Trophoblast cell (in vitro differentiated cells and primary cell): ENCODE data around the gene DEF6. TPM values are rescaled to one million over a fixed set of nuclear protein-coding genes. Genes with fewer than 3 reads are reported as not detected.

Experiments
- DNase-seq, 2 donors: peaks; one replicate each; pipeline ENCODE4 v3.0.0-alpha.2; 2016
- H2AFZ ChIP-seq: 2 replicates; pipeline ENCODE4 v1.6.1; 2013; ENCODE audit warnings: low read length, moderate library complexity, mild to moderate bottlenecking; ENCODE audit not compliant: insufficient read depth, poor library complexity
- H2AK5ac ChIP-seq: 2 replicates; pipeline ENCODE4 v1.6.1; 2013; ENCODE audit warnings: mild to moderate bottlenecking, low read length
- H2BK120ac ChIP-seq: 2 replicates; pipeline ENCODE4 v1.6.1; 2013; ENCODE audit warnings: low read length, mild to moderate bottlenecking, moderate library complexity; ENCODE audit not compliant: insufficient read depth, poor library complexity
- H2BK12ac ChIP-seq: 2 replicates; pipeline ENCODE4 v1.6.1; 2013; ENCODE audit warnings: mild to moderate bottlenecking, low read length, moderate library complexity
- H2BK5ac ChIP-seq: 2 replicates; pipeline ENCODE4 v1.6.1; 2013; ENCODE audit warnings: low read length, low read depth, moderate library complexity, mild to moderate bottlenecking; ENCODE audit not compliant: poor library complexity
- H3K14ac ChIP-seq: 2 replicates; pipeline ENCODE4 v1.6.1; 2013; ENCODE audit warnings: mild to moderate bottlenecking, low read length
- H3K18ac ChIP-seq: 2 replicates; pipeline ENCODE4 v1.6.1; 2013; ENCODE audit warnings: mild to moderate bottlenecking, low read length
- H3K23ac ChIP-seq: 2 replicates; pipeline ENCODE4 v1.6.1; 2013; ENCODE audit warnings: low read length
- H3K27ac ChIP-seq: 2 replicates; pipeline ENCODE4 v1.5.1; 2013; ENCODE audit warnings: low read depth, mild to moderate bottlenecking, inconsistent platforms, low read length, moderate library complexity
- H3K27me3 ChIP-seq: 2 replicates; pipeline ENCODE4 v1.6.1; 2013; ENCODE audit warnings: inconsistent platforms, mild to moderate bottlenecking, low read length, moderate library complexity; ENCODE audit not compliant: insufficient read depth
- H3K36me3 ChIP-seq, 2 experiments: 1 replicate in 1 of 2; 2 replicates in 1 of 2; pipeline ENCODE4 v1.6.1; 2013; ENCODE audit warnings: low read length in 2 of 2, mild to moderate bottlenecking in 2 of 2, moderate library complexity in 1 of 2; ENCODE audit not compliant: insufficient read depth in 2 of 2, control insufficient read depth in 1 of 2
- H3K4ac ChIP-seq: 2 replicates; pipeline ENCODE4 v1.6.1; 2013; ENCODE audit warnings: low read depth, mild to moderate bottlenecking, low read length, moderate library complexity
- H3K4me1 ChIP-seq, 2 experiments: 1 replicate in 1 of 2; 2 replicates in 1 of 2; pipeline ENCODE4 v1.6.1; 2013; ENCODE audit warnings: low read length in 2 of 2, mild to moderate bottlenecking in 2 of 2, moderate library complexity in 1 of 2; ENCODE audit not compliant: insufficient read depth in 2 of 2, control insufficient read depth in 1 of 2
- H3K4me2 ChIP-seq: 2 replicates; pipeline ENCODE4 v1.6.1; 2013; ENCODE audit warnings: inconsistent platforms, mild to moderate bottlenecking, low read length, moderate library complexity
- H3K4me3 ChIP-seq: 2 replicates; pipeline ENCODE4 v1.5.1; 2013; ENCODE audit warnings: mild to moderate bottlenecking, low read depth, low read length, inconsistent platforms
- H3K79me1 ChIP-seq: one replicate; pipeline ENCODE4 v1.6.1; 2013; ENCODE audit warnings: low read length
- H3K79me2 ChIP-seq: 2 replicates; pipeline ENCODE4 v1.6.1; 2013; ENCODE audit warnings: low read length, mild to moderate bottlenecking; ENCODE audit not compliant: control insufficient read depth, insufficient read depth, poor library complexity
- H3K9ac ChIP-seq: 2 replicates; pipeline ENCODE4 v1.6.1; 2013; ENCODE audit warnings: mild to moderate bottlenecking, low read length
- H3K9me3 ChIP-seq: 2 replicates; pipeline ENCODE4 v1.6.1; 2013; ENCODE audit warnings: low read depth, mild to moderate bottlenecking, control low read depth, inconsistent platforms, low read length; ENCODE audit not compliant: insufficient read depth
- H4K12ac ChIP-seq: 2 replicates; pipeline ENCODE4 v1.6.1; 2013; ENCODE audit warnings: low read depth, mild to moderate bottlenecking, low read length, moderate library complexity
- H4K8ac ChIP-seq: 2 replicates; pipeline ENCODE4 v1.6.1; 2013; ENCODE audit warnings: low read depth, mild to moderate bottlenecking, low read length, moderate library complexity
- H4K91ac ChIP-seq: one replicate; pipeline ENCODE4 v1.6.1; 2013; ENCODE audit warnings: low read depth, mild to moderate bottlenecking, low read length, moderate library complexity
- WGBS: extraction: QIAGEN DNeasy Blood & Tissue Kit; methylation state at CpG from one replicate; pipeline ENCODE4 v1.1.7; 2013; ENCODE audit warnings: missing lambda C conversion rate; ENCODE audit not compliant: insufficient read length, insufficient coverage; ENCODE audit errors: extremely low coverage; 5-methylcytosine and 5-hydroxymethylcytosine counted together
- polyA plus RNA-seq: library from polyadenylated mRNA; stranded (reverse); fragments of 200-250 nt; gene quantifications from 2 replicates; pipeline ENCODE4 v1.2.3, GENCODE V29; 2013

Gene DEF6
- 2.9 TPM in 2 replicates for polyA plus RNA-seq

- Histone ChIP-seq H4K8ac (peak within 1 kb of the TSS; percentile 84), H3K79me1 (peaks cover 4% of the 10 kb centered on the region), H2BK5ac (peak within 1 kb of the TSS; percentile 19), H3K79me2 (peaks cover 3% of the 10 kb centered on the region), H2AFZ (peak within 1 kb of the TSS; percentile 38), H3K23ac (no peak within 1 kb of the TSS), H3K36me3 (peaks cover 8 to 14% of the 10 kb centered on the region in 2 experiments), H3K14ac (peak within 1 kb of the TSS; percentile 65), H2BK12ac (peak within 1 kb of the TSS; percentile 38), H3K4me3 (peak within 1 kb of the TSS; percentile 45), H3K4me1 (peaks cover 11% of the 10 kb centered on the region in 2 experiments), H3K27me3 (no peaks in the 10 kb centered on the region), H2BK120ac (peak within 1 kb of the TSS; percentile 30), H3K9ac (peak within 1 kb of the TSS; percentile 2), H2AK5ac (peak within 1 kb of the TSS; percentile 19), H3K9me3 (no peaks in the 10 kb centered on the region), H4K91ac (peak within 1 kb of the TSS; percentile 75), H3K4me2 (peak within 1 kb of the TSS; percentile 57), H3K27ac (no peak within 1 kb of the TSS), H3K18ac (peak within 1 kb of the TSS; percentile 69), H4K12ac (peak within 1 kb of the TSS; percentile 58), H3K4ac (peak within 1 kb of the TSS; percentile 21)
- peak; percentile 92 to 94 for DNase-seq
- WGBS = no CpG with 5 or more reads among the region's 35 CpGs
Measured at GRCh38 chr6:35297601-35298481, at the start of gene DEF6. Gene DEF6 (plus strand): TSS chr6:35297818. CDS start chr6:35297857, 39 bp downstream.

- H3K27me3 ChIP-seq = no peaks in the 10 kb centered on the region
- H3K4me2 ChIP-seq = no peak overlapping the region
- no peak overlapping the region for H4K12ac ChIP-seq
- H3K27ac ChIP-seq = no peak overlapping the region
- no peak overlapping the region for H4K91ac ChIP-seq
- no CpG with 5 or more reads among the region's 3 CpGs for WGBS
- no peak overlapping the region for H3K9ac ChIP-seq
- H2AFZ ChIP-seq = no peak overlapping the region
- no peak overlapping the region for H2BK5ac ChIP-seq
- no peak overlapping the region for H2BK12ac ChIP-seq
- H4K8ac ChIP-seq = no peak overlapping the region
- no peaks in the 10 kb centered on the region for H3K79me2 ChIP-seq
- H3K79me1 ChIP-seq = no peaks in the 10 kb centered on the region
- peaks cover 6% of the 10 kb centered on the region for H3K9me3 ChIP-seq
- H3K4me1 ChIP-seq = peaks cover 0 to 2% of the 10 kb centered on the region in 2 experiments
- H3K18ac ChIP-seq = no peak overlapping the region
- H3K4ac ChIP-seq = no peak overlapping the region
- no peak overlapping the region for H2BK120ac ChIP-seq
- H2AK5ac ChIP-seq = no peak overlapping the region
- H3K23ac ChIP-seq = no peak overlapping the region
- H3K36me3 ChIP-seq = peaks cover 18 to 20% of the 10 kb centered on the region in 2 experiments
- no peak for DNase-seq
- H3K14ac ChIP-seq = no peak overlapping the region
- no peak overlapping the region for H3K4me3 ChIP-seq
Measured at GRCh38 chr6:35248300-35248699, 49.3 kb upstream of the DEF6 start.

GRCh38 chr6:35248965-35249364 lies 48.7 kb upstream of the DEF6 start:
- no peak for DNase-seq
- Histone ChIP-seq H3K4me3 (no peak overlapping the region), H3K4me1 (peaks cover 0 to 2% of the 10 kb centered on the region in 2 experiments), H2BK5ac (no peak overlapping the region), H3K18ac (no peak overlapping the region), H2AK5ac (no peak overlapping the region), H3K36me3 (peaks cover 12 to 15% of the 10 kb centered on the region in 2 experiments), H2AFZ (no peak overlapping the region), H3K14ac (no peak overlapping the region), H2BK12ac (no peak overlapping the region), H4K91ac (no peak overlapping the region), H3K4ac (no peak overlapping the region), H3K79me1 (no peaks in the 10 kb centered on the region), H2BK120ac (no peak overlapping the region), H3K23ac (no peak overlapping the region), H3K9ac (no peak overlapping the region), H4K12ac (no peak overlapping the region), H4K8ac (no peak overlapping the region), H3K79me2 (no peaks in the 10 kb centered on the region), H3K9me3 (peaks cover 2% of the 10 kb centered on the region), H3K27me3 (no peaks in the 10 kb centered on the region), H3K4me2 (no peak overlapping the region), H3K27ac (no peak overlapping the region)
- WGBS = no CpG with 5 or more reads among the region's 3 CpGs

GRCh38 chr6:35251949-35252348 lies 45.7 kb upstream of the DEF6 start:
- Histone ChIP-seq H3K18ac (no peak overlapping the region), H3K23ac (no peak overlapping the region), H3K9ac (no peak overlapping the region), H3K79me1 (no peaks in the 10 kb centered on the region), H3K4me1 (peaks cover 0 to 2% of the 10 kb centered on the region in 2 experiments), H2BK12ac (no peak overlapping the region), H3K9me3 (no peaks in the 10 kb centered on the region), H2AFZ (no peak overlapping the region), H2BK5ac (no peak overlapping the region), H3K4me2 (no peak overlapping the region), H4K12ac (no peak overlapping the region), H3K27me3 (no peaks in the 10 kb centered on the region), H4K8ac (no peak overlapping the region), H3K4me3 (no peak overlapping the region), H3K27ac (no peak overlapping the region), H2BK120ac (no peak overlapping the region), H3K4ac (no peak overlapping the region), H4K91ac (no peak overlapping the region), H3K79me2 (no peaks in the 10 kb centered on the region), H3K36me3 (no peaks in the 10 kb centered on the region), H3K14ac (no peak overlapping the region), H2AK5ac (no peak overlapping the region)
- no peak for DNase-seq
- no CpG with 5 or more reads among the region's 3 CpGs for WGBS
